GM19239 (cell line): ENCODE measurements around the gene LMTK2.

Experiments
- DNase-seq: peaks from one replicate; pipeline ENCODE4 v3.0.0; 2011; ENCODE audit warnings: low spot score; ENCODE audit not compliant: insufficient read length
- FAIRE-seq: peaks from 2 replicates; lab custom pipeline; 2011; peaks lifted over from hg19 to GRCh38; lab: Jason Lieb, UNC

The LMTK2 gene

DNA sequence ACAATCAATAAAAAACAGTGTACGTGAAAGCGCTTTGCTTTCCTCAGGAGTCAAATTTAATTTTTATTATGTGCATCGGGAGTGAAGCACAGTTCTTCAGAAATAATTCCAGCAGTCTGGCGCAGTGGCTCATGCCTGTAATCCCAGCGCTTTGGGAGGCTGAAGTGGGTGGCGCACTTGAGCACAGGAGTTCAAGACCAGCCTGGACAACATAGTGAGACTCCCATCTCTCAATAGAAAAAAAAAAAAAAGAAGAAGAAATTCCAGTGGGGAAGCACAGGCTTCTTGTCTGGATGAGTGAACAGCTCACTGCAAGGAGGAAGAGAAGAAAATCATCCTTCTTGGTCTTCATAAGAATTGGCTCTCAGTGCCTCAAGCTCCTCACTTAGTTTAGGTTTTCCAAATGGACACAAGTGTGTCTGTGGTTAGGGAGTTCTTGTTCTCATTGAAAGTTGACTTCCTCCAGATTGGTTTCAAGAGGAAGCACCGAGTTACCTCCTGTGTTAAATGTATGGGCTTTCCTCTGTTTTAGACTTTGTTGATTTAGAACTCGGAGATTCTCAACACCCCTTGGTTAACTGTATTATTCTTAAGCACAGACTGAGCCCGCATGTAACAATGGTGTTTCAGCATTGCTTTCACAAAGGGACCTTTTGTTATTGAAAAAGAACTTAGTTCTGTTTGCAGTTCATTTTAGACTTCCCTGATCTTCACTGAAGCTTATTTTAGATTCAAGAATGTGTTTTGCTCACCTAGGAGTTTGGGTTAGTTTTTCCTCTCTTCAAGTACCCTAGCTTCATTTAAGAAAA lies 28.0 kb downstream of the LMTK2 start:
- DNase-seq (no peak), FAIRE-seq (no peak)

DNA sequence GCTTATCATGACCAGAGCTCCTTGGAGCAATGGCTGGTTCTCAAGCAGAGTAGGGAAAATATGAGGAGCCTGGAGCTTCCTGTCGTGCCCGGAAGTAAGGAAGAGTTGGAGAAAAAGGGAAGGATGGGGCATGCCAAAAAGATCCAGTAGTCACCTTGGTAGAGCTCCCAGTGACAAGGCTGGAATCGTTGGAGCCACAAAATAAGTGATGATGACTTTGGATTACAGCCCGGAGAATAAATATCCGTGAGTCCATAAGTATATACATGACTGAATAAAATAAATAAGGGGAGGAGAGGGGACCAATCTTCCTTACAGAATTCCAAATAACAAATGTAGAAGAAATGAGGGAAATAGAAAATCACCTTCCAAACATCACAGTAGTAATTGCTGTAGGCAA lies 29.3 kb downstream of the LMTK2 start:
- FAIRE-seq, result no peak
- no peak for DNase-seq

DNA sequence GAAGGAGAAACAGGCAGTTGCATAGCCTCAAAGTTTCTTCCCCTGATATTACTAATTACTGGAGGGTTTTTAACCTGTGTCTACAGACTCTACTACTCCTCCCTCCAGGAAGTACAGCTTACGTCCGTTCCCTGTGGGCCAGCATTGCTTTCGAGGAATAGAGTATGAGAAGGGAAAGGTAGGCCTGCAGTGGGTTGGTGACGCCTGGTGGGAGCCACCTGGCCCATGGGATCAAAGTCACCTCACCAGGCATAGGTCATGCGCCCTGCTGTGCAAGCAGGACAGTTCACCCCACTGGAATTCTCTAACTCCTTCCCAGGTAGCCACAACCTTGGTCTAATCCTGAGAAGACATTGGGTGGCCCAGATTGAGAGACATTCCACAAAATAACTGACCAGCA lies 29.8 kb downstream of the LMTK2 start:
- FAIRE-seq, result no peak
- no peak for DNase-seq

DNA sequence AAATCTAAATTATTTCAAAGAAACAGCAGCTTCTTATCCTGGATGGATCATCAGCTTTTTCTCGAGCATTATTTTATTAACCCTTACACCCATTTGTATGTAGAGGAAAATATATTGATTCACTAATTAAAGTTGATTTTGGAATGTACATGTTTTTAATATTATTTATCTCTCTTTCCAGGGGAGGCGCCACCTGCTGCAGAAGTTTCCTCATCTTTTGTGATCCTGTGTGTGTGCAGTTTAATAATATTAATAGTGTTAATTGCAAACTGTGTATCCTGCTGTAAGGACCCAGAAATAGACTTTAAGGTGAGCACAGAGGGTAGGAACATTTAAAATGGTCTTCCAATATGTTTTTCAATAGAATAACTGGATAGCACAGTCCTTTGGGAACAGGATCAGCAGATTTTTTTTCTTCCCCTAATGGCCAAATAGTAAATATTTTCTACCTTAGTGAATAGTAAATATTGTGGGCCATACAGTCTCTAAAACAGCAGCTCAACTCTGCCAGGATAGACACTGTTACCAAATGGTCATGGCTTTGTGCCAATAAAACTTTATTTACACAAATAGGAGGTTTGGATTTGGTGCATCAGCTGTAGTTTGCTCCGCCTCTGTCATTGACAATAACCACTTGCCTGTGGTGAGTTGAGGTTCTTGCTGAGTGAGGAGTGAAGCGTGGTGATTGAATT lies 30.6 kb downstream of the LMTK2 start:
- FAIRE-seq, result no peak
- no peak for DNase-seq

DNA sequence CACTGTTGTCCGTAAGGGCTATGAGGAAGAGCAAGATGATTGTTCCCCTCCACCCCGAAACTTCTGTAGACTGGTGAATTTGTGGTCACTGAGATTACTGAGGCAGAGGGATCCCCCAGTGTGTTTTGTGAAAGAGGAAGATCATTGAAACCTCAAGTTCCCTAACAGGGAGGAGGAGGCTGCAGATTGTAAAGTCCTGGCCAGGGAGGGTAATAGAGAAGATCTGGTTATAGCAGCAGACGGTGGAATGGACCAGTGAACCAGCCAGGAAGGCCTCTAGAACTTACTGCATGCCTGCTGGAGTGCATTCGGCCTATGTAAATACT lies 31.1 kb downstream of the LMTK2 start:
- peak; percentile 89 for FAIRE-seq
- peak; percentile 14 for DNase-seq

DNA sequence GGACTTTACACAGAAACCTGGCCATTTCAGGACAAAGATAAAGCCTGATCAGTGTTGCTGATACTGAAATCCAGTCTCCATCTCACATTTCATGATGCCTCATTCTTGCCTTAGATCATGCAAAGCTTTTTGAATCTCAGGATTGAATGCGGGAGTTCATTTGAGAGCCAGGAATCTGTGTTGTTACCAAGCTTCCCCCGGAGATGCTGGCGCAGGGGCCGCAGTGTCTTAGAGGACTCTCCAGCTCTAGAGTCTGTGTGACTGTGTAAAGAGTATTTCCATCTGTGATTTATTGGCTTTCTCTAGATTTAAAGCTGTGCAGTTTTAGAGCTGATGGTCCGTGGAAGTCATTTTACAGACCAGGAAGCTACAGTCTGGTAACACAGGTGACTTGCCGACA lies 32.0 kb downstream of the LMTK2 start:
- DNase-seq, result no peak
- FAIRE-seq, result no peak

DNA sequence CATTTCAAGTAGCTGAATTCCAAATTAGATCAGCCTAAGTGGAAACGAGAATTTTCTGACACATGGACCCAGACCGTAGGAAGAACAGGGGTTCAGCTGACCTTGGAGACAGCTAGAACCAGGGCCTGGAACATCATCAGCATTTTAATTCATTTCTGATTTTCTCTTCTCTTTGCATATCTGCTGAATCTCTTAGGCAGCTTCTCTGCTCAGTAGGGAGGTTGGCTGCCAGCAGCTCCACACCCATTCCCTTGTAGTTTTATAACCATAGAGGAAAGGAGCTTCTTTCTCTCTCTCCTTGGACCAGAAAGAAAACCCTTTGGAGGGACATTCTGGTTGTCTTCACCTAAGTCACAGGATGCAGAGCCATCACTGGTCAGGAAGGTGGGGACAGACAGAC lies 36.0 kb downstream of the LMTK2 start:
- DNase-seq (no peak), FAIRE-seq (no peak)

DNA sequence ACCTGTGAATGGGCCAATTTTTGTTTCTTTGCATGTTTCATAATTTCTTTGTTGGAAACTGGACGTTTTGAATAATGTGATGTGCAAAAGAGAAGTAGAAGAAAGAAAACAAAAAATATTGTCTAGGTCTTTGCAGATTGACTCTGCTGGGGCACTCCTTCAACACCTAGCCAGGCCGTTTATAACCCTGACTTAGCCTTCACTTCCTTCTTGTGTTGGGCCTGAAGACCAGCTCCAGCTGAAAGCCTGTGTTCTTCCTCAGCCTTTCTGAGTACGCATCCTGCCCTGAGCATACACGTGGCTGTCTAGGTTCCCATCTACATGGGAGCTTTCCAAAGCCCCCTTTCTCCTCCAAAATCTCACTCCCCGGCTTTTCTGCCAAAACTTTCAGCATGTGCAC lies 41.9 kb downstream of the LMTK2 start:
- DNase-seq, result no peak
- no peak for FAIRE-seq

DNA sequence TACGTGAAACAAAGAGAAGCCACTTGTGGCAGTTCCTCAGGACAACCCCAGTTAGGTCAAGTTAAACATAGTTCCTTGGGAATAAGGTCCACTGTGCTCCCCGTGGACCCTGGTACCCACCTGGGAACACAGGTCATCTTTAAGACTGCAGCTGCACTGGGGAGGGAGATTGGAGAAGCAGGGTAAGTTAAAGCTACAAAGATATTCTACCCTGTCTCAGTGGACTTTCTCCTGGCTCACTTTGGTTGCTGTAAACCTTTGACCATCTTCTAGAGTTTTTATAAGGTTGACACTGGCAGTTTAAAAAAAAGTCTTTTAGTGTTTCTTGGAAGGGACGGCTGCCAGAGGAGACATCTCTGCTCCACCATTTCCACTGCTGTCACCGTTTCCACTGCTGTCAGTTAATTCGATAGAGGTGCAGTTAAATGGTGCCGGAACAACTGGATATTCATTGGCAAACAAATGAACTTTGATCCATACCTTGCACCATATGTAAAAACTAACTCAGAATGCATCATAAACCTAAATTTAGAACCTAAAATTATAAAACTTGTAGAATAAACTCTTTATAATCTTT lies 42.5 kb downstream of the LMTK2 start:
- no peak for DNase-seq
- FAIRE-seq, result no peak

DNA sequence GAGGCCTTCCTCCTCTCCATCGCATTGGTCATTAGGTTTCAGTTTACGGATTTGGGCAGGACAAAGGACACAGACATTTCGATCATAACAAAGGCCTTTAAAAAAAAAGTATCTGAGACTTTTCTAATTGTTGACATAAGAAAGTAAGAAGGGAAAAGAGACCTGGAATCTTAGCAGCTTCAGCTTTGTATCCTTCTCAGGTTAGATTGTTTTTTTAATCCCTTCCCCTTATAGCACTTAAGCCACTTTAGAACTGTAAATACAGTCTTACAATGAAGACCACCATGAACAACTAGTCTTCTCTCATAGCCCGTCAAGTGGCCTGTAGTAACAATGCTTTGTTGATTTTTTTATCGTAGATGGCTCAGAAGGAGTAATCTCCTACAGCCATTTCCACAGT lies 45.2 kb downstream of the LMTK2 start:
- no peak for DNase-seq
- FAIRE-seq, result no peak

DNA sequence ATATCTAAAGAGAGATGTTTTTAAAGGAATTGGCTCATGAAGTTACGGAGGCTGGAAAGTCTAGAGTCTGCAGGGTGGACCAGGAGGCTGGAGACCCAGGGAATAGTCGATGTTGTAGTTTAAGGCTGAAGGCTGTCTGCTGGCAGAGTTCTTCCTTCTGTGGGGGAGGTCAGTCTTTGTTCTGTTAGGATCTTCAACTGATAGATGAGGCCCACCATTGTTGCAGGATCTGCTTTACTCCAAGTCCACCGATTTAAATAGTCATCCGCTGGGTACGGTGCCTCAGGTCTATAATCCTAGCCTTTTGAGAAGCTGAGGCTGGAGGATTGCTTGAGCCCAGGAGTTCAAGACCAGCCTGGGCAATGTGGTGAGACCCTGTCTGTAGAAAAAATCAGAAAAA lies 50.0 kb downstream of the LMTK2 start:
- no peak for DNase-seq
- no peak for FAIRE-seq

DNA sequence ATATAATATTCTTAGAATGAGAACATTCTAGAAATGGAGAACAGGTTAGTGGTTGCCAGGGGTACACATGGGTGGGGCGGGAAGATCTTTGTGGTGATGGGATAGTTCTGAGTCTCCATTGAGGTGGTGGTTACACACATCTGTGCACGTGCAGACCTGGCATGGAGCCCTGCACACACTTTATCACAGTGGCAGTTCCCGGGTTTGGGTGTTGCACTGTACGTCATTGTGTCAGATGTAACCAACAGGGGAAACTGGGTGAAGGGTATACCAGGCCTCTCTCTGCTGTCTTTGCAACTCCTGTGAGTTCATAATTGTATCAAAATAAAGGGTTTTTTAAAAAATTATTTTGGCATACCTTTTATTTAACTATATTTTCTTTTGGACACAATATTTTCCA lies 51.1 kb downstream of the LMTK2 start:
- DNase-seq (no peak), FAIRE-seq (no peak)

DNA sequence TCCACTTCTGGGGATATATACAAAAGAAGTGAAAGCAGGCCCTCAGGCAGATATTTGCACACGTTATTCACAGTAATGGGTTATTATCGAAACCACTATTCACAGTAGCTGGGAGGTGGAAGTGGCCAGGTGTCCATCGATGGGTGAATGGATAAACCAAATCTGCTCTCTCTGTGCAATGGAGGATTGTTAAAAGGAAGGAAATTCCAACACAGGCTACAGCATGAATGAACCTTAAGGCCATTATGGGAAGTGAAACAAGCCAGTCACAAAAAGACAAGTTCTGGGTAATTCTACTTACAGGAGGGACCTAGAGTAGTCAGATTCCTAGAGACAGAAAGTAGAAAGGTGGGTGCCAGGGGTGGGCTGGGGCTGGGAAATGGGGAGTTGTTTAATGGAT lies 56.1 kb downstream of the LMTK2 start:
- no peak for DNase-seq
- FAIRE-seq, result no peak

DNA sequence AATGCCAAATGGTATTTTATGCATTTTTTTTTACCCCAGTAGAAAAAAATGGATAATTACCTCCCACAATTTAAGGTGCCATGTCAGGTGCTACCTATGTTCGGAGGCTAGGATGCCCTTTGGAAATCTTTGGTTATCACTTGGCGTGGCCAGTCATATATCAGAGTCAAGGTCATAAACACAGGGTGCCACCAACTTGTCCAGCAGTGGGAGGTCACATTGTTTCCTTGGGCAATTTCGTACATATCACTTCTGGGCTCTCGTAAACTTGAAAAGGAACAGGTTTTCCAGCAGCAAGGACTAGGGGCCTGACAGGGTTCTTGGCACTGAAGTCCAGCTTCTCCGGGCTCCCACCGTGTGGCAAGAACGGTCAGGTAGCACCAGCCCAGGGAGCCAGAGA lies 56.6 kb downstream of the LMTK2 start:
- FAIRE-seq (no peak), DNase-seq (no peak)

DNA sequence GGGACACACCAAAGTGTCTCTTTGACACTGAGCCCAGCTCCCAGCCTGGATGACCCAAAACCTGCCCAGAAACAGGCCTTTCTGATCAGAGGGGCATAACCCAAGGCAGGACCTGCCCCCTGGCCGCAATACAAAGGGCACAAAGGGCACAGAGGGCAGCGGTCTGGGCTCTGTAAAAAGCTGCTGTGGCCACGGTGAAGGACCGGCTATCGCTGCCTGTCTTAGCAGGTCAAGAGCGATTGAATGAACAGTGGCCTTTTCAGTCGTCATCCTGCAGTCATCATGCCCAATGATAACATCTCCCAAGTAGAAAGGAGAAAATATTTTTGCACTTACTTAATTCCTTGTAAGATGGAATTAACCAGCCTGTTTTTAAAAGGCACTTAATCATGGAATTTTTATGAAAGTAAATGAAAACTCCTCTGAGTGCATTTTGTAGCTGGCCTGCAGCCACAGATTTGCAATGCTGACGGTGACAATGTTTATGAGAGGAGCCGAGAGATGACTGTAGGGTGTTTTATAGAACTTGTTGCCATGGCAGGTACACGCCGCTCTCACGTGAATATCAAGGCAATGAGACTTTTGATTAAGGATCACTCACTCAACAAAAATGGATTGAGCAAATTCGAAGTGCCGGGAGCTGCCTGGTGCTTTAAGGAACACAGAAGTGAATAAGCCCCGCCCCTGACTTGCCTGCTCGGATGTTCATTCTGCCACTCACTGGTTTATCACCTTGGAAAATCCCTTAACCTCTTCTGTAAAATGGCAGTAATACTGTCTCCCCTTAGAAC lies 57.2 kb downstream of the LMTK2 start:
- no peak for FAIRE-seq
- no peak for DNase-seq

DNA sequence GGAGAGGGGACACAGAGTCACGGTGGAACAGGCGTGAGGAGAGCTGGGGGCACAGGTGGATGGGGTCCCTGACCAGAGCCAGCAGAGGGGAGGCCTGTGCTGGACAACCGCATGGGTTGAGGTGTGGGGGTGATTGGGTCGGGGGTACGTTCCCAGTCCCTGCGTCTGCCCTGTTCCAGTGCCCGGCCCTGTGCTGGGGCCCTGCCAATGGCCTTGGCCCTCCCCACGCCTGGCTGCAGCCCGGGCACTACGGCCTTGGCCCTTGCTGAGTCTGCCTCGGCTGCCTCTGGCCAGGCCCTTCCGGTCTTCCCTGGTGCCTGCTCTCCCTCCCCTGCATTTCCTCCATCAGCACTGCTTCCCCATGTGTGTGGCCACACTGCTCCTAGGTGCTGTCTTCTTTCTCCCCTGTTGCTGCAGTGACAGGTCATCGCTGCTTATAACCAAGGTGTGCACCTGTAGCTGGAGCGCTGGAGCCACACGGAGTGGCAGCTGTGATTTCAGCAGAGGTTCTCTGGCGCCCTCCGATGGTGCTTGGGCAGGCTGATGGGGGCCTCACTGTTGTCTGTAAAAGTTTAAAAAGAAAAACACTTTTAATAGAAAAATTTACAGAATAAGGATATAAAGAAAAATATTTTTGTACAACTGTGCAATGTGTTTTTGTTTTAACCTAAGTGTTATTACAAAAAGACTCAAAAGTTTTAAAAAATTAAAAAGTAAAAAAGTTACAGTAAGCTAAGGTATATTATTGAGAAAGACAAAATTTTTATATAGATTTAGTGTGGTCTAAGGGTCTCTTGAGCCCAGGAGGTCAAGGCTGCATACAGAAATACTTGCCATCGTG lies 59.4 kb downstream of the LMTK2 start:
- DNase-seq (peak; percentile 32), FAIRE-seq (no peak)

DNA sequence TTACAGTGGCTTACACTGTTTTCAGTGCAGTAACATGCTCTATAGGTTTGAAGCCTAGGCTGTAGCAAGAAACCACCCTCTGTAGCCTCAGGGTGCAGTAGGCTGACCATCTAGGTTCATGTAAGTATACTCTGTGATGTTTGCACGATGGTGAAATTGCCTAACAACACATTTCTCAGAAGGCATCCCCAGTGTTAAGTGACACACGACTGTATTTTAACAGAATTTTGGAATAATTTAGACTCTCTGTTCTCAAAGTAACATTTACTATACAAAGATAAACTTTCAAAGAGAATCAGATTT lies 60.0 kb downstream of the LMTK2 start:
- DNase-seq (no peak), FAIRE-seq (no peak)

DNA sequence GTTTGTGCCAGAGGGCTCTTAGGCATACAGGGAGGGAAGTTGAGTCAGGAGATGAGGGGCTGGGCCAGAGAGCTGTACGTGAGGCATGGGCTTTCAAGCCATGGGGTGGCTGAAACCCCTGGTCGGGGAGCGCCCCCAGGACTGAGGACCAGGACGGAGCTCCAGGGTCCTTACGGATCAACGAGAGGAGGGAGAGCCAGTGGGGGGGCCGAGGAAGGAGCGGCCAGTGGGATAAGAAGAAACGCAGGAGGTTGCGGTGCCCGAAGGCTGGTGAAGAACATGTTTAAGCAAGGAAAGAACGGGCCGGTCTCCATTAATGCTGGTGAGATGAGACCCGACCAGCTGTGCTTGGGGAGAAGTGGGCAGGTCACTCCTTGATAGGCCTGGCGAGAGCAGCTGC lies 61.0 kb downstream of the LMTK2 start:
- FAIRE-seq (no peak), DNase-seq (no peak)

DNA sequence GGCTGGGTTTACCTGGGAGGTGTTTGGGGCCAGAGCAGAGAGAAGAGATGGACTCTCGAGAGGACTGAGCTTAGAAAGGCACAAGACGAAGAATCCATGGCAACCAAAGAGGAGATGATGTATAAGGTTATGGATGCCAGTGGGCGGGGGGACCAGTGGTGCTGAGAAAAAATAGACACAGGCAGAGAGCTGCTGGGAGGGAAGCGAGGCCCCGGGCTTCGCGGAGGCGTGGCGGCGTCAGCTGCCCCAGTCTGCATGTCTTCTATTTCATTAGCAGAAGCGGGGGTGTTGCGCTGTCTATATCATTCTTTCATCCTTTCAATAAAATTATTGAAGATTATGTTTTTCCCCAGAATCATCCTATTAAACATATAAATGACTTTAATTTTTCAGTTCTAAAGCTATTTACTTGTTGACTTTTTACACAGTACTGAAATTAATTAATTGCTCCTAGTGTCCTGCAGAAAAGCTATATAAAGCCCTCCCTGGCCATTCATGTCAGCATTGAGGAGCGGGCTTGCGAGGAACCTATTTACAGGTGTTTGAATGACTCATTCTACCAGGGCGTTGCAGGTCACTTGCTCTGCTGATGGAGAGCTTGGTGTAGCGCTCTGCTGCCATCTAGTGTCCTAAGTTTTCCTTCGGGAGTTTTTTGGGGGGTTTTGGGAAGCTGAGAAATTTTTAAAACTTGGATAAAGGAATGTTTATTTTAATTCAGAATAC lies 61.7 kb downstream of the LMTK2 start:
- DNase-seq, result peak; percentile 77
- FAIRE-seq, result peak; percentile 90
